Stomach (tissue), 9 donors: ENCODE measurements around the gene ZBTB17. TPM values are rescaled to one million over a fixed set of nuclear protein-coding genes. Genes with fewer than 3 reads are reported as not detected.
A peak's percentile ranks its signal among the peaks of the same experiment; 100 is the strongest.

Experiments
- DNase-seq, 2 donors: peaks; one replicate each; pipeline versions ENCODE4 v3.0.0 to v3.0.0-alpha.2; 2013 to 2019
- H3K27ac ChIP-seq, 5 donors: fragments of 200-600 bp in 4 of 5; sonication (generic) in 4 of 5; one replicate each; pipeline ENCODE4 v1.5.1; 2013 to 2019; ENCODE audit warnings: mild to moderate bottlenecking in 1 of 5, moderate library complexity in 1 of 5
- H3K27me3 ChIP-seq, 3 donors: fragments of 200-600 bp; sonication (generic); one replicate each; pipeline ENCODE4 v1.5.1; 2017 to 2019; ENCODE audit warnings: mixed run types in 1 of 3
- H3K36me3 ChIP-seq, 4 donors: fragments of 200-600 bp; sonication (generic); 1 replicate in 3 of 4; 2 replicates in 1 of 4; pipeline ENCODE4 v1.5.1; 2016 to 2019
- H3K4me1 ChIP-seq, 4 donors: fragments of 200-600 bp; sonication (generic); one replicate each; pipeline ENCODE4 v1.5.1; 2016 to 2019
- H3K4me3 ChIP-seq, 4 donors: fragments of 200-600 bp; sonication (generic) in 3 of 4; one replicate each; pipeline ENCODE4 v1.5.1; 2016 to 2019; ENCODE audit warnings: mild to moderate bottlenecking in 1 of 4
- H3K9me3 ChIP-seq, 4 donors: fragments of 200-600 bp; sonication (generic); one replicate each; pipeline ENCODE4 v1.5.1; 2016 to 2019
- CTCF ChIP-seq, 7 experiments: fragments of 450-650 bp in 4 of 7; fragments of 200-600 bp in 3 of 7; sonication (generic) in 3 of 7; IDR thresholded peaks; one replicate each; pipeline ENCODE4 v1.5.1; 2016 to 2019; ENCODE audit warnings: antibody characterized with exemption in 7 of 7, control low read depth in 2 of 7, mild to moderate bottlenecking in 1 of 7
- EP300 ChIP-seq: sonication (generic); formaldehyde crosslinking; IDR thresholded peaks from one replicate; pipeline ENCODE4 v1.6.1; 2017; ENCODE audit warnings: antibody characterized with exemption
- POLR2A ChIP-seq, 4 donors: fragments of 450-650 bp; IDR thresholded peaks; one replicate each; pipeline ENCODE4 v1.6.1; 2016; ENCODE audit warnings: antibody characterized with exemption in 4 of 4, control low read depth in 2 of 4, mild to moderate bottlenecking in 1 of 4, moderate library complexity in 1 of 4
- POLR2AphosphoS5 ChIP-seq, 3 donors: sonication (generic); formaldehyde crosslinking; IDR thresholded peaks; one replicate each; pipeline ENCODE4 v1.6.1; 2016; ENCODE audit warnings: antibody characterized with exemption in 3 of 3
- WGBS, 5 donors: extraction: QIAGEN DNeasy Blood & Tissue Kit in 3 of 5; methylation state at CpG; one replicate each; pipeline versions ENCODE4 v1.1.5 to v1.1.7; 2013 to 2018; 5-methylcytosine and 5-hydroxymethylcytosine counted together
- intact Hi-C: fragments of 100-400 bp; cut with DNase I; formaldehyde crosslinking; loops from one replicate; pipeline ENCODE4 v1.15.1; 2023; ENCODE audit warnings: low total_unique reads
- polyA plus RNA-seq, 3 donors: library from polyadenylated mRNA; stranded (reverse); fragments of 200-250 nt; gene quantifications; one replicate each; pipeline ENCODE4 v1.2.3, GENCODE V29; 2013
- total RNA-seq, 5 donors: library from RNA; depleted of rRNA; stranded (reverse); fragments of >200 nt; gene quantifications; one replicate each; pipeline versions ENCODE4 v1.1.0 to v1.2.3, GENCODE V29; 2014 to 2016
- donor health status: healthy with polysubstance abuse.
- donor health status: Bipolar disorder and iron deficiency.
- donor health status: healthy.

ZBTB17 gene
- total and polyA plus RNA-seq, 8 donors, result 13.0 to 136 (median 46.5) TPM

- no peak for TF ChIP-seq POLR2A (IDR thresholded peaks at IDR 0.05)
- peak in 2 of 3 donors; percentile 52 to 61 for TF ChIP-seq POLR2AphosphoS5 (IDR thresholded peaks at IDR 0.05)
- Histone ChIP-seq H3K4me3 (peak overlapping the region; percentile 38 to 42 (median 40)), H3K4me1 (peaks cover 49 to 64% (median 51%) of the 10 kb centered on the region in 4 donors), H3K27me3 (no peaks in the 10 kb centered on the region), H3K9me3 (no peaks in the 10 kb centered on the region), H3K27ac (peak overlapping the region; percentile 71 to 91 (median 82)), H3K36me3 (no peaks in the 10 kb centered on the region)
- intact Hi-C loops, result no loop called here
- DNase-seq, result peak; percentile 76 to 93
- WGBS, 5 donors, result 9 to 26% (median 17%) methylated on average over 18 to 28 of the region's 28 CpGs
Observed at GRCh38 chr1:16013220-16013907, 37.5 kb upstream of the ZBTB17 start.

DNA sequence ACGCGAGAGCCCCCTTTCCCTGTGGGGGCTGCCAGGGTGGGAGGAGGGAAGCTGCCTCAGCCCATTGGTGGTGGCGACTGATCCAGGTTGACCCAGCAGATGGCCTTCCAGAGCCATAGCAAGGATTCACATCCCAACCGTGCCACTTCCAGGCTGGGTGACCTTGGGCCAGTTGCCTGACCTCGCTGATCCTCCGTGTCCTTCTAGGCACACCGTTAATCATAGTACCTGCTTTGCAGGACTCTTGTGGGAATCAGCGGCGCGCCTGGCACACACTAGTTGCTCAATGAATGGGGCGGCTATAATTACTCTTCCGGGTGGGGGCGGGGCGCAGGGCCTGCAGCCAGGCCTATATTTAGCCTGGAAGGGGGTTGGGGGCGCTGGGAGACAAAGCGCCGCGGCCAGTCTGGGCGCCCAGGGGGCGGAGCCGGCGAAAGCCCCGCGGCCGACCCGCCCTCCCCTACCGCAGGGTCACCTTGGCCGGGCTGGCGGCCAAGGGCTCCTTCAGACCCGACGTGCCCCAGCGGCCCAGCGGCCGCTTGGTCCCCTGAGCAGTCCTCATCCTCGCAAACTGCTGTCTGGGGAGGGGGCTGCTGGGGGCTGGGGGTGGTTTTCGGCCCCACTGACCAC, 36.8 kb upstream of the ZBTB17 start:
- Histone ChIP-seq H3K36me3 (no peaks in the 10 kb centered on the region), H3K27me3 (no peaks in the 10 kb centered on the region), H3K4me1 (peaks cover 42 to 57% (median 44%) of the 10 kb centered on the region in 4 donors), H3K27ac (peak overlapping the region; percentile 71 to 91 (median 82)), H3K4me3 (peak overlapping the region; percentile 38 to 42 (median 40)), H3K9me3 (no peaks in the 10 kb centered on the region)
- intact Hi-C loops, result no loop called here
- TF ChIP-seq POLR2A (IDR thresholded peaks at IDR 0.05) (no peak), EP300 (no peak), CTCF (IDR thresholded peaks at IDR 0.05) (no peak), POLR2AphosphoS5 (IDR thresholded peaks at IDR 0.05) (peak in 2 of 3 donors; percentile 10 to 27)
- 4 to 35% (median 7%) methylated on average over 3 to 36 of the region's 36 CpGs for WGBS, 5 donors
- DNase-seq, result peak; percentile 88 to 93

- H3K4me3 ChIP-seq, result peak overlapping the region in 2 of 4 donors; percentile 41 to 42
- TF ChIP-seq POLR2AphosphoS5 (IDR thresholded peaks at IDR 0.05) (no peak), CTCF (IDR thresholded peaks at IDR 0.05) (no peak), POLR2A (IDR thresholded peaks at IDR 0.05) (no peak), EP300 (no peak)
- H3K4me1 ChIP-seq, result peaks cover 36 to 51% (median 38%) of the 10 kb centered on the region in 4 donors
- DNase-seq, result no peak
- no peaks in the 10 kb centered on the region for H3K9me3 ChIP-seq
- H3K27me3 ChIP-seq, result no peaks in the 10 kb centered on the region
- no peaks in the 10 kb centered on the region for H3K36me3 ChIP-seq
- intact Hi-C loops, result no loop called here
- WGBS, 5 donors, result 89 to 97% (median 93%) methylated on average over 11 of the region's 11 CpGs
- peak overlapping the region; percentile 2 to 91 (median 82) for H3K27ac ChIP-seq
Observed at GRCh38 chr1:16011936-16012589, 36.2 kb upstream of the ZBTB17 start.

- no peak for TF ChIP-seq EP300
- TF ChIP-seq POLR2A (IDR thresholded peaks at IDR 0.05), result no peak
- TF ChIP-seq POLR2AphosphoS5 (IDR thresholded peaks at IDR 0.05), result no peak
- TF ChIP-seq CTCF (IDR thresholded peaks at IDR 0.05), result no peak
- H3K4me1 ChIP-seq, result peaks cover 35 to 38% (median 35%) of the 10 kb centered on the region in 4 donors
- no peak overlapping the region for H3K4me3 ChIP-seq
- intact Hi-C loops, result no loop called here
- H3K27me3 ChIP-seq, result no peaks in the 10 kb centered on the region
- no peaks in the 10 kb centered on the region for H3K36me3 ChIP-seq
- 93 to 100% (median 96%) methylated on average over 3 of the region's 3 CpGs for WGBS, 5 donors
- no peaks in the 10 kb centered on the region for H3K9me3 ChIP-seq
- no peak overlapping the region for H3K27ac ChIP-seq
- DNase-seq, result no peak
Observed at GRCh38 chr1:16010837-16011236, 34.9 kb upstream of the ZBTB17 start.
